ENCODE measurements around the gene SF3A1.
"Not testable (repeated sequence)": the region's sequence is repeated elsewhere in the genome, so short reads cannot be mapped to it uniquely, and the experiment has no call there.

The SF3A1 gene, protein sequence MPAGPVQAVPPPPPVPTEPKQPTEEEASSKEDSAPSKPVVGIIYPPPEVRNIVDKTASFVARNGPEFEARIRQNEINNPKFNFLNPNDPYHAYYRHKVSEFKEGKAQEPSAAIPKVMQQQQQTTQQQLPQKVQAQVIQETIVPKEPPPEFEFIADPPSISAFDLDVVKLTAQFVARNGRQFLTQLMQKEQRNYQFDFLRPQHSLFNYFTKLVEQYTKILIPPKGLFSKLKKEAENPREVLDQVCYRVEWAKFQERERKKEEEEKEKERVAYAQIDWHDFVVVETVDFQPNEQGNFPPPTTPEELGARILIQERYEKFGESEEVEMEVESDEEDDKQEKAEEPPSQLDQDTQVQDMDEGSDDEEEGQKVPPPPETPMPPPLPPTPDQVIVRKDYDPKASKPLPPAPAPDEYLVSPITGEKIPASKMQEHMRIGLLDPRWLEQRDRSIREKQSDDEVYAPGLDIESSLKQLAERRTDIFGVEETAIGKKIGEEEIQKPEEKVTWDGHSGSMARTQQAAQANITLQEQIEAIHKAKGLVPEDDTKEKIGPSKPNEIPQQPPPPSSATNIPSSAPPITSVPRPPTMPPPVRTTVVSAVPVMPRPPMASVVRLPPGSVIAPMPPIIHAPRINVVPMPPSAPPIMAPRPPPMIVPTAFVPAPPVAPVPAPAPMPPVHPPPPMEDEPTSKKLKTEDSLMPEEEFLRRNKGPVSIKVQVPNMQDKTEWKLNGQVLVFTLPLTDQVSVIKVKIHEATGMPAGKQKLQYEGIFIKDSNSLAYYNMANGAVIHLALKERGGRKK

DNA sequence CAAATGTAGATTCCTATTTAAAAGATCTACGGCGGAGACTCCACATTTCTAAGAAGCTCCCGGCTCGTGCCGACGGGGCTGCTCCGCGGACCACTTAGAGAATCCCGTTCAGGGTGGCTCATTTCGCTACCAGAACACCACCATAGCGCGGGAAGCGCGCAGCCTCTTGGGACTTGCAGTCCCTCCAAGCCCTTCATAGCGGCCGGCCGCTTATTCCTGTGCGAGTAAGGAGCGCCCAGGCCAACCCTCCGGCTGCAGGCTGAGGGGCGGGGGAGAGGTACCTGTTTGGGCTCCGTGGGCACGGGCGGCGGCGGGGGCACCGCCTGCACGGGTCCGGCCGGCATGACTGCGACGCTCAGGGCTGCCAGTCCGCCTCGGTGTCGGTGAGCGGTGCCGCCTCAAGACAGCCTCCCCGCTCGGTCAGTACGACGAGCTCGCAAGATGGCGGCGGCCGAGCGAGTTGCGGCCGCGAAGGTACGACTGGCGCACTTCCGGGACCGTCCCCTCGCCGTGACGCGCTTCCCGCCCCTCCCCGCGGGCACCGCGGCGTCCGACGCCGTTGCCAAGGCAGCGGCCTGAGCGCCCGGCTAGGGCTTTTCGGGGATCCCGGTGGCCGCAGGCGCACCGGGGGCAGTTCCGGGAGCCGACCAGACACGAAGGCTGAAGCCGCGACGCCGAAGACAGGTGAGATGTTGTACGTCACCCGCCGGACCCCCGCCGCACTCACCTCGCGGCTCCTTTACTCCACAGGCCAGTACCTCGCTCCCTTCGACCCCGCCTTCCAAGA is at the start of gene SF3A1, which contains the start of gene CCDC157:
SF3A1 (minus strand) TSS at position 446 of the 787 bp plus-strand sequence; CDS start at position 344, 102 bp downstream.
CCDC157 (plus strand) TSS at position 559 of the 787 bp plus-strand sequence. CDS start 8,994 bp downstream, outside the sequence.
- peak; percentile 89 for DNase-seq

GRCh38 chr22:30406400-30406799 is 49.7 kb upstream of the SF3A1 start:
- no peak for DNase-seq

DNA sequence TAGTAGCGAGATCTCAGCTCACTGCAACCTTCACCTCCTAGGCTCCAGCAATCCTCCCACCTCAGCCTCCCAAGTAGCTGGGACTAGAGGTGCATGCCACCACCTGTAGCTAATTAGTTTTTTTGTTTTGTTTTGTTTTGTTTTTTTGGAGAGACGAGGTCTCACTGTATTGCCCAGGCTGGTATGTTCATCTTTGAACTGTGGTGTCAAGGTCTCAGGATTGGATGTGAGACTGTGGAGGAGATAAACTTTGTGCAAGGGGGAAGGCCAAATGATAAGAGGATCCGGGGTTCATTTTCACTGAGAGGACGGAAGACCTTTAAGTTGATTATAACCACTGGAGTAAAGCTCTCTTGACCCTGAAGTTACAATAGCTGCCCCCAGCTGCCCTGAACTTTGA is 49.0 kb upstream of the SF3A1 start:
- no peak for DNase-seq

DNA sequence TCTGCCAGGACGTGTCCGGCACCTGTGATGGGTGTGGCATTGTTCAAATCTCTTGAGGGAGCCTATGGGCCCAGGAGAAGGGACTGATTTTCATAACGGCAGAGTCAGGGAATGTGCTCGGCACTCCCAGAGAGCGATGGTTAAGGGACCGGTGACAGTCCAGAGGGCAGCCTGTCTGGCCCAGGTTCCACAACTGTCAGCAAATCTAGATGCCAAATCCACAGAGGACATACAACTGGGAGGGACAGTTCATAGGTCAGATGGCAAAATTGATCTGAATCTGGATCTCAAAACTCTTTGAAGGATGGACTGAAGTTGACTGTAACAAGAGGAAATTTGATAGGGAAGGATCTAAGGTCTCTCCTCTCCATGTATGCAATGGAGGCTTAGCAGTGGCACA is 47.6 kb upstream of the SF3A1 start:
- no peak for DNase-seq

DNA sequence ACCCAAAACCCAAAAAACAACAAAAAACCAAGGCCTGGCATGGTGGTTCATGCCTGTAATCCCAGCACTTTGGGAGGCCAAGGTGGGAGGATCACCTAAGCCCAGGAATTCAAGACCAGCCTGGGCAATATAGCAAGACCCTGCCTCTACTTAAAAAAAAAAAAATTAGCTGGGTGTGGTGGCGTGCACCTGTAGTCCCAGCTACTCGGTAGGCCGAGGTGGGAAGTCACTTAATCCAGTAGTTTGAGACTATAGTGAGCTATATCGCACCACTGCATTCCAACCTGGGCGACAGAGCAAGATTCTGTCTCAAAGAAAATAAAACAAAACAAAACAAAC is 46.0 kb upstream of the SF3A1 start:
- not testable (repeated sequence) for DNase-seq

- no peak for DNase-seq
These were observed 45.5 kb upstream of the SF3A1 start for GRCh38 chr22:30402028-30402765.

- DNase-seq, result not testable (repeated sequence)
These were observed 44.3 kb upstream of the SF3A1 start for GRCh38 chr22:30401024-30401423.

GRCh38 chr22:30400159-30400558 is 43.5 kb upstream of the SF3A1 start:
- no peak for DNase-seq

DNA sequence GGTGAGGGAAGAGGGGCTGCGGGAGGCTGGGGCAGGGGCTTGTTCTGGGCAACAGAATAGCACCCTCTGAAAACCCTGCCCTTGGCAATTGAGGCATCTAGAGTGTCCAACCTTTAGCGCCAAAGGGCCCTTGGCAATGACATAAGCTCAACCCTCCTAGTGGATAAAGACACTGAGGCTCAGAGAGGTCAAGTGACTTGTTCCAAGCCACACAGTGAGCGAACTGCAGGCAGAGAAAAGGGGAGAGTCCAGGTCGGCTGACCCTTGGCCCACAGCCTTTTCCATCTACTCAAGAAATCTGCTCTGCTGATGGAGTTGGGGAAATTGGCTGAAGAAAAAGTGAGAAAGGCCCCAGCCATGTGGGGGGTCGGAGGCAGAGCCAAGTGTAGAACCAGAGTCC is 43.0 kb upstream of the SF3A1 start:
- no peak for DNase-seq

GRCh38 chr22:30398685-30399680 is 42.3 kb upstream of the SF3A1 start:
- no peak for DNase-seq

DNA sequence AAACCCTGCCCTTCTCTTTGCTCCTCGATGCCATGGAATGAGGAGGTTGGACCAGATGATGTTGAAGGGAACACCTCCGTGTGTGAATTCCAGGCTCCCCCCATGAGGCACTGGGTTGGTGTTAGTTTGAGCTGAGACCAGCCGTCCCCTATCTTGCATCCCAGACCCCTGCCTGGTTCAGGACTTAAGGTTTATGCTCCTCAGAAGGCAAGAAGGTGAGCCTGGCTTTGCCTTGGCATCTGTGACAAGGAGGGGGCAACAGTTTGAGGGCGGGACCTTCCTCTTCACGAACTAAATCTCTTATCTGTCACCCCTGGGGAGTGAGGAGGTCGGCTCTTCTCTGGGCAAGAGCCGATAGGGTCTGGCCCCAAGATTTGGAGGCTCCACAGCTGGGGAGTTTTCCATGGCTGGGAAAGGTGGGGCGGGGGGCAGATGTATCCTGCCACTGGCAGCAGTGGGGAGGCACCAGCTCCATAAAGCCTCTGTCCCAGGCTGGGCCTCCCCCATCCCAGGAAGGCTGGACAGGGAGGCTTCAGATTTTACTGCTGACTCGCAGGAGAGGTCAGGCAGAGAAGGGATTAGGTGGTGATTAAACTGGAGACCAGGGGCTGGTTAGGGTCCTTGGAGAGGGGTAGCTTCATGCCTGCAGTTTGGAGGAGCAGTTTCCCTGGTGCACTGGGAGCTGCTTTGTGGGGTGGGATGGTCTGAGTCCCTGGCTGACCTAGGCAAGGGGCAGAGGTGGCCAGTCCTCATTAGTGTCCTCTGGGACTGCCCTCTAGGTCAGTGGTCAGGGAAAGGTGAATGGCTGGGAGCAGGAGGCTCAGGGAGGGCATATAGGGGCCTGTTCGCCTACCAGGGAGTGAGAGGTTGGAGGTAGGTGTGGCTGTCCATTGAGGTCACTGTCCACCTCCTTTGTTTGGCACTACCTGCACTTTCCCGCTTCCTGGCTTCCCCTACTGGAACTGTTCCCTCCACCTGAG is 41.3 kb upstream of the SF3A1 start:
- DNase-seq, result no peak

DNA sequence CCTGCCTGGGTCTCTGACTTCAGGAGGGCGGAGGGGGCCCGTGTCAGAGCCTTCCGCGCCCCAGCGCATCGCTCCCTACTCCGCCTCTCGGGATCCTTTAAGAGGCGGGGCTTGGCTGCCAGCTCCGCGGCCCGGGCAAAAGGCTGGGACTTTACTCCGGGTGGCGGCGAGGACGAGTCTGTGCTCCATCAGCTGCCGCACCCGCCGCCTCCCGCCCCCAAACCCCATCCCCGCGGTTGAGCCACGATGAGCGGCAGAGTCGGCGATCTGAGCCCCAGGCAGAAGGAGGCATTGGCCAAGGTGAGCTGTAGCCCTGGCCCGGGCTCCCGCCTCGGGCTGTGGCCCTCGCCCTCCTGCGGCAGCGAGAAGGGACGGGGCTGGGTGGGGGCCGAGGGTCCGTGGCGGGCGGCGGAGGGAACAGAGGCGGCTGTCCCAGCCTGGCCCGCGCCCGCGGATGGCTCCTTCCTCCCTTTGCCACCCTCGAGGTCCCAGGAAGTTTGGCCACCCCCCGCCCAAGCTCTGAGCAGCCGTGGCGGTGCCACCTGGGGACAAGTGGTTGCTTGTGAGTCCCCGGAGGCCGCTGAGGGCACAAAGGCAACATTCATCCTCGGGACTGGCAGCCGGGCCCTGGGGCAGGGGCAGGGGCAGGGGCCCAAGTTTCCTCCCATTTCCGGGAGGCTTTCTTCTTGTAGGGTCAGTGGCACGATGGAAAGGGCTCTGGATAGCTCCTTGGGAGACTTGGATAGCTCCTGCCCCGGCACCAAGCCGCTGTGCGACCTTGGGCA is 40.4 kb upstream of the SF3A1 start, which contains the start of gene SEC14L2:
SEC14L2 (plus strand) TSS at position 148 of the 785 bp plus-strand sequence; CDS start at position 247, 99 bp downstream.
- peak; percentile 76 for DNase-seq

GRCh38 chr22:30393885-30394284 is 37.2 kb upstream of the SF3A1 start:
- DNase-seq, result no peak

- DNase-seq, result no peak
These were observed 36.6 kb upstream of the SF3A1 start for GRCh38 chr22:30393322-30393680.

DNA sequence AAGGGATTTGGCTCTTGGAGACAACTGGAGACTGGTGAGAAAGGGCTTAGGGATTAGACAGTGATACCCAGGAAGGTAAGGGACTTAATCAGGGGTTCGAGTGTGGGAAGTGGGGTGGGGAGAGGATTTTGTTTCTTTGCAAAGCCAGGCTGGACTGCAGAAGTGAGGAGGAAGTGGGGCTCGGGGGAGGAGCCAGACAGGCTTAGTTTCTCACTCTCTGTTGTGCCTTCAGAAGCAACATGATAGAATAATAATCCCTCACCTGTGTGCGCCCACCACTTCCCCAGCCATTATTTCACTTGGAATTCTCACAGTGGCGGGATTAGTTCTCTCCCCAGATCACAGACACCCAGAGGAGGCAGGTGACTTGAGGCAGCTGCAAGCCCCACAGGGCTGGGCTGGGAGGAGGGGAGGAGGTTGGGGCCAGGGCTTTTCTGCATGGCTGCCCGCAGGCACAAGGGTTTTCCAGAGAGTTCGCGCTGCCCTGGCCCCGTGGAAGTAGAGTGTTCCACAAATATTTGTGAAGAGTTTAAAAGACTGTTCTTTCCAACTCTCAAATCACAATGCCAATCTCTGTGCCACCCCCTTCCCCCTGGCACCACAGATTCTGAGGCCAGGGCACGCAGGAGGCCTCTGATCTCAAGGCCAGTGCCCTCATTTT is 36.1 kb upstream of the SF3A1 start:
- DNase-seq, result no peak

GRCh38 chr22:30390974-30391691 is 34.4 kb upstream of the SF3A1 start:
- peak; percentile 84 for DNase-seq

GRCh38 chr22:30386960-30387827 is 30.5 kb upstream of the SF3A1 start, which contains the start of gene RNF215:
RNF215 (minus strand) TSS chr22:30387411; CDS start chr22:30387313, 98 bp downstream.
- peak; percentile 85 for DNase-seq

All from activated T-cell treated with anti-CD3 and anti-CD28 coated beads, Interleukin-2, amount 50 U/mL, for 1 hour (primary cell).